Measurements from ENCODE around the gene DUS2. TPM values are rescaled to one million over a fixed set of nuclear protein-coding genes. Genes with fewer than 3 reads are reported as not detected.

The DUS2 gene
- total RNA-seq, 1 experiment from 2014 or later: 27.3 TPM

- Histone ChIP-seq H3K9me2 (ENCODE audit: insufficient read depth) (no peaks in the 10 kb centered on the region), H3K9me3 (ENCODE audit: control insufficient read depth in 1 of 2, insufficient read depth in 1 of 2, low read depth in 1 of 2, low read length in 2 of 2) (no peaks in the 10 kb centered on the region), H3K4me2 (ENCODE audit: low read length) (no peak overlapping the region), H3K9ac (ENCODE audit: low read length) (no peak overlapping the region), H3K79me2 (ENCODE audit: insufficient read depth, low read length) (no peaks in the 10 kb centered on the region), H3K4me3 (replicated peaks in 1 of 2; ENCODE audit: low read depth in 1 of 2, low read length in 2 of 2) (no peak overlapping the region), H3K36me3 (ENCODE audit: control insufficient read depth in 1 of 2, insufficient read depth in 2 of 2, low read length in 2 of 2) (peaks cover 0 to 2% of the 10 kb centered on the region in 2 experiments; a peak in 1 of 4 replicates), H4K20me1 (ENCODE audit: insufficient read depth) (no peaks in the 10 kb centered on the region), H2AFZ (ENCODE audit: low read depth, low read length, poor library complexity, severe bottlenecking) (no peak overlapping the region), H3K4me1 (ENCODE audit: control insufficient read depth in 1 of 2, insufficient read depth in 2 of 2, low read length in 2 of 2) (peaks cover 11 to 31% of the 10 kb centered on the region in 2 experiments), H3K27me3 (ENCODE audit: insufficient read depth, low read length) (no peaks in the 10 kb centered on the region), H3K27ac (ENCODE audit: low read depth, low read length) (no peak overlapping the region)
- POLR2A ChIA-PET: no interaction called here
- RAD21 ChIA-PET (ENCODE audit: low non-redundant PET in 1 of 2, low total read pairs in 2 of 2, uncharacterized antibody in 2 of 2, unreplicated experiment in 2 of 2): no interaction called here
- no TSS peak for BruUV-seq (replicated peaks)
- CTCF ChIA-PET: no interaction called here
- no peak for DNase-seq (ENCODE audit: low read depth, low spot score)
- ATAC-seq: no peak
- intact Hi-C loops (cut with micrococcal nuclease): no loop called here
- no peak for TF ChIP-seq YY1 (IDR thresholded peaks at IDR 0.05; ENCODE audit: extremely low read depth, insufficient replicate concordance, low read depth, low read length)
- TF ChIP-seq SP1 (IDR thresholded peaks at IDR 0.05; ENCODE audit: low read depth): no peak
- TF ChIP-seq ZFX (IDR thresholded peaks at IDR 0.05): no peak
- no peak for TF ChIP-seq SIN3A (IDR thresholded peaks at IDR 0.05; ENCODE audit: low read depth)
- TF ChIP-seq JUND (IDR thresholded peaks at IDR 0.05): no peak
- no peak for TF ChIP-seq SRF (IDR thresholded peaks at IDR 0.05; ENCODE audit: low read depth)
- TF ChIP-seq FOSL1 (IDR thresholded peaks at IDR 0.05; ENCODE audit: low read depth): no peak
- TF ChIP-seq MAX (IDR thresholded peaks at IDR 0.05): no peak
- no peak for TF ChIP-seq ZBTB33 (IDR thresholded peaks at IDR 0.05; ENCODE audit: extremely low read depth, insufficient replicate concordance, low read length)
- TF ChIP-seq TCF7L2 (IDR thresholded peaks at IDR 0.05; ENCODE audit: borderline replicate concordance, extremely low read depth, insufficient read depth, insufficient read length): no peak
- no peak for TF ChIP-seq ZNF274 (IDR thresholded peaks at IDR 0.05; ENCODE audit: low read depth, low read length)
- TF ChIP-seq POLR2AphosphoS5 (IDR thresholded peaks at IDR 0.05; ENCODE audit: low read depth, low read length): no peak
- no peak for TF ChIP-seq CBX3 (IDR thresholded peaks at IDR 0.05; ENCODE audit: low read depth)
Observed at GRCh38 chr16:68035227-68035626, 12.1 kb downstream of the DUS2 start.

Data from HCT116 (cell line).